GM19193 (cell line): ENCODE results near the gene NOS3.
A peak's percentile ranks its signal among the peaks of the same experiment; 100 is the strongest.

Experiments
- POLR2A ChIP-seq: IDR thresholded peaks from 4 replicates; pipeline ENCODE4 v1.6.1; 2011; ENCODE audit not compliant: insufficient read depth, insufficient read length; ENCODE audit errors: extremely low read depth

Gene NOS3

GRCh38 chr7:150997075-150997511 is 6.3 kb downstream of the NOS3 start:
- TF ChIP-seq POLR2A: no peak

GRCh38 chr7:150997817-150998216 is 7.0 kb downstream of the NOS3 start:
- no peak for TF ChIP-seq POLR2A

GRCh38 chr7:150998341-150998740 is 7.5 kb downstream of the NOS3 start:
- no peak for TF ChIP-seq POLR2A

GRCh38 chr7:150999001-150999400 is 8.2 kb downstream of the NOS3 start:
- no peak for TF ChIP-seq POLR2A

GRCh38 chr7:150999497-151000230 is 8.8 kb downstream of the NOS3 start:
- no peak for TF ChIP-seq POLR2A

GRCh38 chr7:151000897-151001495 is 10.2 kb downstream of the NOS3 start:
- no peak for TF ChIP-seq POLR2A

- no peak for TF ChIP-seq POLR2A
These were observed 10.7 kb downstream of the NOS3 start for GRCh38 chr7:151001546-151001945.

GRCh38 chr7:151003572-151003971 is 12.8 kb downstream of the NOS3 start:
- no peak for TF ChIP-seq POLR2A

GRCh38 chr7:151005566-151005965 is 14.7 kb downstream of the NOS3 start:
- TF ChIP-seq POLR2A: no peak

- TF ChIP-seq POLR2A: no peak
These were observed 15.9 kb downstream of the NOS3 start for GRCh38 chr7:151006590-151007300.

GRCh38 chr7:151007469-151007898 is 16.7 kb downstream of the NOS3 start:
- TF ChIP-seq POLR2A: no peak

- no peak for TF ChIP-seq POLR2A
These were observed 17.3 kb downstream of the NOS3 start for GRCh38 chr7:151008143-151008510.

- peak; percentile 40 for TF ChIP-seq POLR2A
These were observed 17.9 kb downstream of the NOS3 start for GRCh38 chr7:151008511-151009323.

- no peak for TF ChIP-seq POLR2A
These were observed 18.7 kb downstream of the NOS3 start for GRCh38 chr7:151009327-151010036.

- no peak for TF ChIP-seq POLR2A
These were observed 19.2 kb downstream of the NOS3 start for GRCh38 chr7:151010037-151010306.

- TF ChIP-seq POLR2A: no peak
These were observed 19.7 kb downstream of the NOS3 start for GRCh38 chr7:151010307-151011096.
